Measurements from ENCODE around the gene KCNIP2. TPM values are rescaled to one million over a fixed set of nuclear protein-coding genes. Genes with fewer than 3 reads are reported as not detected.

Gene KCNIP2
- total and polyA plus RNA-seq, 2 of the 13 experiments (the other 11 are each of a cell fraction or from before 2014, with no cell fraction given): 0.42 to 0.70 TPM

GRCh38 chr10:101848408-101848807 is 4.8 kb upstream of the KCNIP2 start:
- no peak overlapping the region for H2AFZ ChIP-seq (ENCODE audit: low read length)
- no peaks in the 10 kb centered on the region for H3K27me3 ChIP-seq (ENCODE audit: control insufficient read depth in 1 of 2, insufficient read depth in 2 of 2, low read length in 2 of 2)
- ATAC-seq: no peak
- in situ Hi-C loops (cut with HindIII; ENCODE audit: extremely low pct_ligation_motif_present, low pct_unique_long_range_greater_than_20kb) (no loop called here), intact Hi-C loops (cut with micrococcal nuclease; ENCODE audit: unreplicated experiment) (no loop called here)
- CTCF ChIA-PET (ENCODE audit: low intra/inter-chr PET ratio, low total read pairs): no interaction called here
- no peaks in the 10 kb centered on the region for H3K9me3 ChIP-seq (ENCODE audit: low read length)
- H3K4me1 ChIP-seq (ENCODE audit: insufficient read depth, low read length): no peaks in the 10 kb centered on the region
- DNase-seq (ENCODE audit: low spot score): no peak
- FAIRE-seq: no peak
- no TSS peak for BruUV-seq (replicated peaks)
- H4K20me1 ChIP-seq (ENCODE audit: insufficient read depth, low read length): no peaks in the 10 kb centered on the region
- no peak overlapping the region for H3K4me3 ChIP-seq (replicated peaks in 1 of 3; ENCODE audit: insufficient read depth in 1 of 3, low read depth in 2 of 3, low read length in 3 of 3)
- H3K79me2 ChIP-seq (ENCODE audit: insufficient read depth, low read length): no peaks in the 10 kb centered on the region
- WGBS (ENCODE audit: low lambda C conversion rate): 72% methylated on average over 4 of the region's 4 CpGs
- peaks cover 5 to 16% of the 10 kb centered on the region in 2 experiments; a peak in 4 of 5 replicates for H3K36me3 ChIP-seq (replicated peaks in 1 of 2; ENCODE audit: control insufficient read depth in 1 of 2, insufficient read depth in 2 of 2, low read length in 2 of 2)
- POLR2A ChIA-PET: no interaction called here
- H3K9ac ChIP-seq (ENCODE audit: insufficient read depth, low read depth, low read length): no peak overlapping the region
- H3K27ac ChIP-seq (ENCODE audit: extremely low read length, insufficient read depth, low read length): no peak overlapping the region
- H3K4me2 ChIP-seq (ENCODE audit: low read depth, low read length): no peak overlapping the region
- no peak for TF ChIP-seq YEATS4 (CRISPR knock-in tag; IDR thresholded peaks at IDR 0.05; ENCODE audit: borderline replicate concordance)
- TF ChIP-seq ZNF383 (CRISPR knock-in tag; IDR thresholded peaks at IDR 0.05; ENCODE audit: borderline replicate concordance): no peak
- TF ChIP-seq ZSCAN9 (CRISPR knock-in tag; IDR thresholded peaks at IDR 0.05; ENCODE audit: borderline replicate concordance): no peak
- no peak for TF ChIP-seq ATRX (CRISPR knock-in tag; IDR thresholded peaks at IDR 0.05; ENCODE audit: borderline replicate concordance)
- no peak for TF ChIP-seq ZBTB40 (IDR thresholded peaks at IDR 0.05)
- no peak for TF ChIP-seq ZBTB40 (CRISPR knock-in tag; IDR thresholded peaks at IDR 0.05)
- no peak for TF ChIP-seq TBX3 (IDR thresholded peaks at IDR 0.05; ENCODE audit: borderline replicate concordance)
- no peak for TF ChIP-seq HNRNPH1 (optimal IDR thresholded peaks at IDR 0.05; ENCODE audit: low read depth, low read length)
- TF ChIP-seq HOXA7 (CRISPR knock-in tag; IDR thresholded peaks at IDR 0.05): no peak
- TF ChIP-seq ZSCAN29 (CRISPR knock-in tag; conservative IDR thresholded peaks at IDR 0.05): no peak
- no peak for TF ChIP-seq ZSCAN31 (CRISPR knock-in tag; IDR thresholded peaks at IDR 0.05; ENCODE audit: low read depth)
- no peak for TF ChIP-seq ARID3A (IDR thresholded peaks at IDR 0.05; ENCODE audit: low read depth, low read length)
- no peak for TF ChIP-seq CREM (IDR thresholded peaks at IDR 0.05)
- no peak for TF ChIP-seq CREM (CRISPR knock-in tag; IDR thresholded peaks at IDR 0.05)
- no peak for TF ChIP-seq MBD4 (IDR thresholded peaks at IDR 0.05; ENCODE audit: borderline replicate concordance, low read length)
